ENCODE results near the gene VPS72. TPM values are rescaled to one million over a fixed set of nuclear protein-coding genes. Genes with fewer than 3 reads are reported as not detected.

Gene VPS72
- total RNA-seq, 4 donors from 2014 or later = 27.3 to 43.3 (median 31.1) TPM

- intact Hi-C loops (cut with DNase I; ENCODE audit: low total_unique reads) = loop anchor here (5.0 to 10.0 kb wide), 2 partner anchors 54 to 136 kb away; no protein-coding TSS in a partner anchor
- TF ChIP-seq CTCF (IDR thresholded peaks at IDR 0.05) (no peak), POLR2A (IDR thresholded peaks at IDR 0.05) (no peak)
- no peak for DNase-seq (ENCODE audit: low spot score in 2 of 2)
- WGBS, 2 donors = 67 to 83% methylated on average over 5 of the region's 5 CpGs
- H3K4me3 ChIP-seq (ENCODE audit: low read depth, poor library complexity, severe bottlenecking) = no peak overlapping the region
These were observed 31.7 kb downstream of the VPS72 start for GRCh38 chr1:151158326-151158725.

- TF ChIP-seq POLR2A (IDR thresholded peaks at IDR 0.05) (no peak), CTCF (IDR thresholded peaks at IDR 0.05) (no peak)
- no peak overlapping the region for H3K4me3 ChIP-seq (ENCODE audit: low read depth, poor library complexity, severe bottlenecking)
- 80 to 82% methylated on average over 6 of the region's 6 CpGs for WGBS, 2 donors
- no peak for DNase-seq (ENCODE audit: low spot score in 2 of 2)
- intact Hi-C loops (cut with DNase I; ENCODE audit: low total_unique reads) = loop anchor here (5.0 to 10.0 kb wide), 2 partner anchors 52 to 135 kb away; no protein-coding TSS in a partner anchor
These were observed 32.9 kb downstream of the VPS72 start for GRCh38 chr1:151157067-151157531.

- intact Hi-C loops (cut with DNase I; ENCODE audit: low total_unique reads) = loop anchor here (5.0 to 10.0 kb wide), 2 partner anchors 52 to 134 kb away; no protein-coding TSS in a partner anchor
These were observed 33.5 kb downstream of the VPS72 start, which contains the start of gene TNFAIP8L2 for GRCh38 chr1:151156515-151156819. TNFAIP8L2 (plus strand) TSS chr1:151156649; CDS start chr1:151158698, 2,049 bp downstream.

GRCh38 chr1:151147665-151148064 lies 42.3 kb downstream of the VPS72 start:
- intact Hi-C loops (cut with DNase I; ENCODE audit: low total_unique reads) = no loop called here
- 86 to 98% methylated on average over 2 of the region's 2 CpGs for WGBS, 2 donors
- H3K4me3 ChIP-seq (ENCODE audit: low read depth, poor library complexity, severe bottlenecking) = no peak overlapping the region
- no peak for DNase-seq (ENCODE audit: low spot score in 2 of 2)
- TF ChIP-seq POLR2A (IDR thresholded peaks at IDR 0.05) = no peak
- no peak for TF ChIP-seq CTCF (IDR thresholded peaks at IDR 0.05)

More at GRCh38 chr1:151156515-151156819, 33.5 kb downstream of the VPS72 start, which contains the start of gene TNFAIP8L2:
- peak in 1 of 2 donors; percentile 61 for DNase-seq (ENCODE audit: low spot score in 2 of 2)
- 50 to 53% methylated on average over 4 of the region's 4 CpGs for WGBS, 2 donors
- TF ChIP-seq CTCF (IDR thresholded peaks at IDR 0.05) (no peak), POLR2A (IDR thresholded peaks at IDR 0.05) (no peak)
- H3K4me3 ChIP-seq (ENCODE audit: low read depth, poor library complexity, severe bottlenecking) = no peak within 1 kb of the TSS

GRCh38 chr1:151147132-151147503 lies 42.9 kb downstream of the VPS72 start:
- no peak for TF ChIP-seq CTCF (IDR thresholded peaks at IDR 0.05)
- TF ChIP-seq POLR2A (IDR thresholded peaks at IDR 0.05) = no peak
- DNase-seq (ENCODE audit: low spot score in 2 of 2) = no peak
- 6 to 7% methylated on average over 7 of the region's 7 CpGs for WGBS, 2 donors
- peak overlapping the region; percentile 56 for H3K4me3 ChIP-seq (ENCODE audit: low read depth, poor library complexity, severe bottlenecking)
- intact Hi-C loops (cut with DNase I; ENCODE audit: low total_unique reads) = no loop called here
